ENCODE results near the gene WDFY4.

- TF ChIP-seq POLR2AphosphoS5 (IDR thresholded peaks at IDR 0.05) (no peak), CTCF (IDR thresholded peaks at IDR 0.05) (no peak), POLR2A (IDR thresholded peaks at IDR 0.05) (no peak)
Observed at GRCh38 chr10:48940958-48941357, 256.3 kb downstream of the WDFY4 start.

All from gastroesophageal sphincter (tissue), 3 donors.